OCI-LY1 (cell line): ENCODE data around the gene SNX5.

Experiments used
- H2AFZ ChIP-seq: fragments of 200-600 bp; sonication (generic), shearing (Covaris generic); 2 replicates; pipeline ENCODE4 v1.6.0; 2014; ENCODE audit warnings: antibody characterized with exemption, mild to moderate bottlenecking, low read length
- H3F3A ChIP-seq: fragments of 200-600 bp; sonication (generic), shearing (Covaris generic); 2 replicates; pipeline ENCODE4 v1.6.0; 2014; ENCODE audit warnings: mild to moderate bottlenecking, antibody characterized with exemption, low read length, moderate library complexity; ENCODE audit not compliant: insufficient read depth
- H3K27ac ChIP-seq: fragments of 200-600 bp; sonication (generic); 2 replicates; pipeline ENCODE4 v1.5.1; 2014; ENCODE audit warnings: low read length, mixed run types, mild to moderate bottlenecking, low read depth; ENCODE audit not compliant: poor library complexity, severe bottlenecking
- H3K27me3 ChIP-seq: fragments of 200-600 bp; sonication (generic); 2 replicates; pipeline ENCODE4 v1.6.0; 2014; ENCODE audit warnings: antibody characterized with exemption, mild to moderate bottlenecking, low read length, moderate library complexity; ENCODE audit not compliant: insufficient read depth
- H3K36me3 ChIP-seq: fragments of 200-600 bp; sonication (generic); 2 replicates; pipeline ENCODE4 v1.6.1; 2014; ENCODE audit warnings: mild to moderate bottlenecking, antibody characterized with exemption, low read length, moderate library complexity, mixed read lengths; ENCODE audit not compliant: insufficient read depth
- H3K4me1 ChIP-seq: fragments of 200-600 bp; sonication (generic); 2 replicates; pipeline ENCODE4 v1.5.1; 2014; ENCODE audit warnings: mild to moderate bottlenecking, low read length, moderate library complexity; ENCODE audit not compliant: insufficient read depth, severe bottlenecking
- H3K4me2 ChIP-seq: fragments of 200-600 bp; sonication (generic), shearing (Covaris generic); 2 replicates; pipeline ENCODE4 v1.6.1; 2014; ENCODE audit warnings: low read length
- H3K4me3 ChIP-seq: fragments of 200-600 bp; sonication (generic); 2 replicates; pipeline ENCODE4 v1.5.1; 2014; ENCODE audit warnings: low read length, low read depth, mild to moderate bottlenecking, mixed read lengths; ENCODE audit not compliant: poor library complexity, severe bottlenecking
- H3K79me2 ChIP-seq: fragments of 200-600 bp; shearing (Covaris generic); 2 replicates; pipeline ENCODE4 v1.6.1; 2016; ENCODE audit warnings: mixed run types, low read length, mixed read lengths; ENCODE audit not compliant: insufficient read depth
- H3K9ac ChIP-seq: fragments of 200-600 bp; sonication (generic), shearing (Covaris generic); 2 replicates; pipeline ENCODE4 v1.6.1; 2014; ENCODE audit warnings: mild to moderate bottlenecking, low read length, mixed read lengths
- H3K9me2 ChIP-seq: fragments of 200-600 bp; sonication (generic), shearing (Covaris generic); 2 replicates; pipeline ENCODE4 v1.6.1; 2014; ENCODE audit warnings: low read depth, mild to moderate bottlenecking, low read length, mixed read lengths
- H3K9me3 ChIP-seq: fragments of 200-600 bp; shearing (Covaris generic); 2 replicates; pipeline ENCODE4 v1.6.1; 2014; ENCODE audit warnings: low read length, mixed read lengths
- H4K20me1 ChIP-seq: fragments of 200-600 bp; sonication (generic), shearing (Covaris generic); 2 replicates; pipeline ENCODE4 v1.6.0; 2016; ENCODE audit warnings: mild to moderate bottlenecking, low read length; ENCODE audit not compliant: insufficient read depth
- CTCF ChIP-seq: fragments of 200-600 bp; sonication (generic), shearing (Covaris generic); IDR thresholded peaks from 2 replicates; pipeline ENCODE4 v1.5.1; 2017; ENCODE audit warnings: mild to moderate bottlenecking, antibody characterized with exemption, low read length, moderate library complexity, mixed read lengths
- EZH2 ChIP-seq: fragments of 200-600 bp; sonication (generic), shearing (Covaris generic); IDR thresholded peaks from 2 replicates; pipeline ENCODE4 v1.8.0; 2017; ENCODE audit warnings: borderline replicate concordance, mixed run types, mild to moderate bottlenecking, antibody characterized with exemption, low read length, moderate library complexity, mixed read lengths

Gene SNX5

GRCh38 chr20:18011482-18011881, 42.9 kb upstream of the SNX5 start:
- TF ChIP-seq CTCF: no peak

GRCh38 chr20:18009116-18009515, 40.5 kb upstream of the SNX5 start:
- H2AFZ ChIP-seq: no peak overlapping the region
- H4K20me1 ChIP-seq: no peaks in the 10 kb centered on the region
- H3K36me3 ChIP-seq: no peaks in the 10 kb centered on the region
- no peaks in the 10 kb centered on the region for H3K79me2 ChIP-seq
- H3K4me2 ChIP-seq: no peak overlapping the region
- no peak overlapping the region for H3K4me3 ChIP-seq
- no peak overlapping the region for H3K27ac ChIP-seq
- H3K9me2 ChIP-seq: no peaks in the 10 kb centered on the region
- TF ChIP-seq CTCF (no peak), EZH2 (no peak)
- no peak overlapping the region for H3K9ac ChIP-seq
- H3F3A ChIP-seq: no peaks in the 10 kb centered on the region
- peaks cover 11% of the 10 kb centered on the region for H3K4me1 ChIP-seq
- H3K27me3 ChIP-seq: no peaks in the 10 kb centered on the region; the same call in 1 of the 2 replicates
- H3K9me3 ChIP-seq: no peaks in the 10 kb centered on the region

More at GRCh38 chr20:18011482-18011881, 42.9 kb upstream of the SNX5 start:
- Histone ChIP-seq H4K20me1 (no peaks in the 10 kb centered on the region), H3K4me3 (no peak overlapping the region), H3K27me3 (no peaks in the 10 kb centered on the region), H3K79me2 (no peaks in the 10 kb centered on the region), H2AFZ (no peak overlapping the region), H3K9ac (no peak overlapping the region), H3K27ac (no peak overlapping the region), H3K9me2 (no peaks in the 10 kb centered on the region), H3K4me1 (no peaks in the 10 kb centered on the region), H3F3A (no peaks in the 10 kb centered on the region), H3K36me3 (no peaks in the 10 kb centered on the region), H3K4me2 (no peak overlapping the region), H3K9me3 (no peaks in the 10 kb centered on the region)

- no peaks in the 10 kb centered on the region for H3K9me3 ChIP-seq
- H4K20me1 ChIP-seq: no peaks in the 10 kb centered on the region
- H3K4me3 ChIP-seq: no peak overlapping the region
- H3K36me3 ChIP-seq: no peaks in the 10 kb centered on the region
- H3K79me2 ChIP-seq: no peaks in the 10 kb centered on the region
- no peak overlapping the region for H3K9ac ChIP-seq
- H3K4me2 ChIP-seq: no peak overlapping the region
- H3K9me2 ChIP-seq: no peaks in the 10 kb centered on the region
- no peak overlapping the region for H2AFZ ChIP-seq
- H3F3A ChIP-seq: no peaks in the 10 kb centered on the region
- peaks cover 17% of the 10 kb centered on the region for H3K4me1 ChIP-seq
- TF ChIP-seq EZH2: no peak
- TF ChIP-seq CTCF: no peak
- no peaks in the 10 kb centered on the region; the same call in 1 of the 2 replicates for H3K27me3 ChIP-seq
- H3K27ac ChIP-seq: no peak overlapping the region
Measured at GRCh38 chr20:18007534-18008292, 39.1 kb upstream of the SNX5 start.
